Activated T-helper 2 cell treated with anti-CD3 and anti-CD28 coated beads, Interferon-gamma antibody, Interleukin-2, Interleukin-4, amounts not matched to agents 10 μg/mL and 5 μg/mL and 100 μg/mL, durations not matched to agents 14 hours and 24 hours and 36 hours (primary cell): Measurements from ENCODE around the gene IL2RA. TPM values are rescaled to one million over a fixed set of nuclear protein-coding genes. Genes with fewer than 3 reads are reported as not detected.
A peak's percentile ranks its signal among the peaks of the same experiment; 100 is the strongest.
"Not testable (repeated sequence)": the region's sequence is repeated elsewhere in the genome, so short reads cannot be mapped to it uniquely, and the experiment has no call there.

Experiments
- DNase-seq: peaks from one replicate; pipeline ENCODE4 v3.0.0; 2021; ENCODE audit warnings: low spot score
- H3K27ac Mint-ChIP-seq: one replicate; pipeline ENCODE4 v1.8.0; 2021; ENCODE audit warnings: mixed read lengths
- H3K27me3 Mint-ChIP-seq: one replicate; pipeline ENCODE4 v1.8.0; 2021; ENCODE audit warnings: low read depth, mixed read lengths
- H3K36me3 Mint-ChIP-seq: one replicate; pipeline ENCODE4 v1.8.0; 2021; ENCODE audit warnings: low read depth, mixed read lengths
- H3K4me1 Mint-ChIP-seq: one replicate; pipeline ENCODE4 v1.8.0; 2021; ENCODE audit warnings: low read depth, mixed read lengths
- H3K4me3 Mint-ChIP-seq: one replicate; pipeline ENCODE4 v1.8.0; 2021; ENCODE audit warnings: low read depth, mild to moderate bottlenecking, moderate library complexity, mixed read lengths
- H3K9me3 Mint-ChIP-seq: one replicate; pipeline ENCODE4 v1.8.0; 2021; ENCODE audit warnings: mixed read lengths
- intact Hi-C: fragments of 100-400 bp; cut with micrococcal nuclease; formaldehyde crosslinking; loops from one replicate; pipeline ENCODE4 v1.15.1; 2023
- total RNA-seq: library from RNA; stranded (reverse); gene quantifications from 2 replicates; pipeline ENCODE4 v1.2.3, GENCODE V29; 2022

Gene IL2RA
- total RNA-seq, 1 donor from 2014 or later: 1,808 TPM

GRCh38 chr10:6064726-6065125 lies 2.6 kb upstream of the IL2RA start:
- not testable (repeated sequence) for DNase-seq, H3K9me3 Mint-ChIP-seq, H3K27me3 Mint-ChIP-seq
- intact Hi-C loops: loop anchor here (10.0 kb wide), 1 partner anchor 440 kb away; no protein-coding TSS in a partner anchor
- Mint-ChIP-seq H3K36me3 (peaks cover 30% of the 10 kb centered on the region), H3K4me3 (peak overlapping the region; percentile 37), H3K27ac (peak overlapping the region; percentile 77), H3K4me1 (peaks cover 64% of the 10 kb centered on the region)

- Mint-ChIP-seq H3K27me3 (no peaks in the 10 kb centered on the region), H3K4me3 (no peak overlapping the region), H3K9me3 (peaks cover 4% of the 10 kb centered on the region), H3K4me1 (peaks cover 61% of the 10 kb centered on the region), H3K36me3 (peaks cover 36% of the 10 kb centered on the region), H3K27ac (peak overlapping the region; percentile 56)
- intact Hi-C loops: loop anchor here (10.0 kb wide), 1 partner anchor 441 kb away; no protein-coding TSS in a partner anchor
- peak; percentile 4 for DNase-seq
Measured at GRCh38 chr10:6064119-6064518, 2.0 kb upstream of the IL2RA start.

GRCh38 chr10:6061056-6061455 lies 1.1 kb downstream of the IL2RA start:
- Mint-ChIP-seq H3K9me3 (peaks cover 4% of the 10 kb centered on the region), H3K4me1 (peaks cover 58% of the 10 kb centered on the region), H3K27ac (peak overlapping the region; percentile 97), H3K4me3 (peak overlapping the region; percentile 97), H3K36me3 (peaks cover 67% of the 10 kb centered on the region), H3K27me3 (no peaks in the 10 kb centered on the region)
- no peak for DNase-seq
- intact Hi-C loops: loop anchor here (10.0 kb wide), 1 partner anchor 444 kb away; no protein-coding TSS in a partner anchor

GRCh38 chr10:6059506-6059905 lies 2.7 kb downstream of the IL2RA start:
- peaks cover 54% of the 10 kb centered on the region for H3K4me1 Mint-ChIP-seq
- no peaks in the 10 kb centered on the region for H3K27me3 Mint-ChIP-seq
- DNase-seq: no peak
- intact Hi-C loops: loop anchor here (2.0 to 10.0 kb wide), 3 partner anchors 23 to 1995 kb away; partner anchors contain the start of gene GATA3
- H3K36me3 Mint-ChIP-seq: peaks cover 76% of the 10 kb centered on the region
- H3K9me3 Mint-ChIP-seq: no peaks in the 10 kb centered on the region
- H3K4me3 Mint-ChIP-seq: peak overlapping the region; percentile 97
- peak overlapping the region; percentile 97 for H3K27ac Mint-ChIP-seq

GRCh38 chr10:6058682-6059475 lies 3.3 kb downstream of the IL2RA start:
- intact Hi-C loops: loop anchor here (1.0 to 10.0 kb wide), 4 partner anchors 14 to 1996 kb away; partner anchors contain the start of gene GATA3
- DNase-seq: no peak
- H3K36me3 Mint-ChIP-seq: peaks cover 82% of the 10 kb centered on the region
- H3K27me3 Mint-ChIP-seq: no peaks in the 10 kb centered on the region
- H3K4me3 Mint-ChIP-seq: peak overlapping the region; percentile 97
- no peaks in the 10 kb centered on the region for H3K9me3 Mint-ChIP-seq
- H3K27ac Mint-ChIP-seq: peak overlapping the region; percentile 97
- peaks cover 55% of the 10 kb centered on the region for H3K4me1 Mint-ChIP-seq

GRCh38 chr10:6056411-6057135 lies 5.6 kb downstream of the IL2RA start:
- Mint-ChIP-seq H3K36me3 (peaks cover 94% of the 10 kb centered on the region), H3K4me1 (peaks cover 68% of the 10 kb centered on the region), H3K27ac (peak overlapping the region; percentile 97), H3K9me3 (no peaks in the 10 kb centered on the region), H3K27me3 (no peaks in the 10 kb centered on the region), H3K4me3 (peak overlapping the region; percentile 97)
- intact Hi-C loops: loop anchor here (10.0 kb wide), 2 partner anchors 612 to 1998 kb away; partner anchors contain the start of gene GATA3
- DNase-seq: peak; percentile 7

- peak overlapping the region; percentile 97 for H3K27ac Mint-ChIP-seq
- peaks cover 91% of the 10 kb centered on the region for H3K36me3 Mint-ChIP-seq
- intact Hi-C loops: loop anchor here (10.0 kb wide), 2 partner anchors 611 to 1999 kb away; partner anchors contain the start of gene GATA3
- H3K4me3 Mint-ChIP-seq: peak overlapping the region; percentile 97
- peak; percentile 3 for DNase-seq
- no peaks in the 10 kb centered on the region for H3K27me3 Mint-ChIP-seq
- H3K4me1 Mint-ChIP-seq: peaks cover 71% of the 10 kb centered on the region
- H3K9me3 Mint-ChIP-seq: no peaks in the 10 kb centered on the region
Measured at GRCh38 chr10:6055929-6056328, 6.2 kb downstream of the IL2RA start.

GRCh38 chr10:6054884-6055283 lies 7.3 kb downstream of the IL2RA start:
- peaks cover 91% of the 10 kb centered on the region for H3K36me3 Mint-ChIP-seq
- no peaks in the 10 kb centered on the region for H3K27me3 Mint-ChIP-seq
- peaks cover 80% of the 10 kb centered on the region for H3K4me1 Mint-ChIP-seq
- DNase-seq: peak; percentile 7
- H3K9me3 Mint-ChIP-seq: no peaks in the 10 kb centered on the region
- H3K4me3 Mint-ChIP-seq: peak overlapping the region; percentile 85
- intact Hi-C loops: loop anchor here (5.0 to 10.0 kb wide), 3 partner anchors 527 to 2000 kb away; partner anchors contain the start of genes GATA3 and PRKCQ
- peak overlapping the region; percentile 96 for H3K27ac Mint-ChIP-seq

GRCh38 chr10:6053816-6054631 lies 8.1 kb downstream of the IL2RA start:
- no peaks in the 10 kb centered on the region for H3K27me3 Mint-ChIP-seq
- peak overlapping the region; percentile 85 for H3K4me3 Mint-ChIP-seq
- intact Hi-C loops: loop anchor here (5.0 to 10.0 kb wide), 3 partner anchors 528 to 2001 kb away; partner anchors contain the start of genes GATA3 and PRKCQ
- H3K36me3 Mint-ChIP-seq: peaks cover 91% of the 10 kb centered on the region
- peaks cover 83% of the 10 kb centered on the region for H3K4me1 Mint-ChIP-seq
- DNase-seq: peak; percentile 18
- peak overlapping the region; percentile 96 for H3K27ac Mint-ChIP-seq
- no peaks in the 10 kb centered on the region for H3K9me3 Mint-ChIP-seq

- Mint-ChIP-seq H3K36me3 (peaks cover 91% of the 10 kb centered on the region), H3K4me3 (peak overlapping the region; percentile 79), H3K4me1 (peaks cover 84% of the 10 kb centered on the region), H3K27me3 (no peaks in the 10 kb centered on the region), H3K9me3 (no peaks in the 10 kb centered on the region), H3K27ac (peak overlapping the region; percentile 91)
- no peak for DNase-seq
- intact Hi-C loops: loop anchor here (5.0 to 10.0 kb wide), 3 partner anchors 529 to 2001 kb away; partner anchors contain the start of genes GATA3 and PRKCQ
Measured at GRCh38 chr10:6053303-6053702, 8.9 kb downstream of the IL2RA start.

- H3K27me3 Mint-ChIP-seq: no peaks in the 10 kb centered on the region
- H3K4me3 Mint-ChIP-seq: peak overlapping the region; percentile 79
Measured at GRCh38 chr10:6052247-6053221, 9.6 kb downstream of the IL2RA start.

More at GRCh38 chr10:6052247-6053221, 9.6 kb downstream of the IL2RA start:
- Mint-ChIP-seq H3K27ac (peak overlapping the region; percentile 91), H3K36me3 (peaks cover 90% of the 10 kb centered on the region), H3K4me1 (peaks cover 83% of the 10 kb centered on the region), H3K9me3 (no peaks in the 10 kb centered on the region)
- intact Hi-C loops: loop anchor here (1.0 to 10.0 kb wide), 6 partner anchors 10 to 2002 kb away; partner anchors contain the start of genes GATA3, IL2RA and PRKCQ
- peak; percentile 61 for DNase-seq
